ENCODE data around the gene ZNF285.

DNA sequence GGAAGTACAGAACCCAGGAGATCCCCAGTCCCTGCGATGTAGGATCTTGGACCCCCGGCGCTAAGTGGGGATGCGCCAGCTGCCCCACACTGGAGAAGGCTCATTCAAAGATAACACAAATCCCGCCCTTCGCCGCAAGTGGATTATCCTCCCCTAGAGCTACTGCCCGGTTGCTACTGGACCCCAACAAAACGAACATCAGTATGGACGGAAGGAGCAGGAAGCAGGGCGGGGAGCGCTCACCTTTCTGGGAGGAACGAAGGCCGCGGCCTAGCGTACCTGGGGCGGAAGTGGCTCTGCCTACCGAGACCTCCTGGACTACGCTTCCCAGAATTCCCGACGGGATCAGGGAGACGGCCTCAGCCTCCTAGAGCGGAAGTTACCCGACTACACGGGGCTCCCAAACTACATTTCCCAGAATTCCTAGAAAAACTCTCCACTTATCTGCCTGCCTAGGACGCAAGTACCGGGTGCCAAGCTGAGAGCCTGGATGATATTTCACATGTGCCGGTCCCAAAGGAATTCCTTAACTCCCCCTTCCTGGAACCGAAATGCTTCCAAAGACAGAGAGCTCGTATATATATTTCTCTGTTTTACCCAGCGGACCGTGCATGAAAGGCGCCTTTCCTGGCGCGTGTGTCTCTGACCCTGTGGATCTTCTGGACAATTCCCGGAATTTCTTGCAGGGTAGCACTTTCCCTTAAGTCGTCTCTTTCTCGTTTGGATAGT, 44.9 kb downstream of the ZNF285 start, which contains the start of gene ZNF112:
- TF ChIP-seq POLR2A (IDR thresholded peaks at IDR 0.05; ENCODE audit: low read depth, low read length) (no peak), TAF1 (IDR thresholded peaks at IDR 0.05; ENCODE audit: borderline replicate concordance, low read depth, low read length) (no peak), POLR2AphosphoS5 (IDR thresholded peaks at IDR 0.05; ENCODE audit: low read depth, low read length) (no peak)

Data from GM12892 (cell line).